ENCODE data around the gene ZNF580.

GRCh38 chr19:55680339-55681130 lies 39.7 kb downstream of the ZNF580 start:
- TF ChIP-seq GATA2 (IDR thresholded peaks at IDR 0.05; ENCODE audit: low read depth, low read length) (no peak), GATA3 (IDR thresholded peaks at IDR 0.05; ENCODE audit: low read depth, low read length) (no peak)
